Neural progenitor cell (in vitro differentiated cells): ENCODE results near the gene VEZT.

Source experiments
- EZH2 ChIP-seq: fragments of 200-600 bp; sonication (generic); IDR thresholded peaks from 2 replicates; pipeline ENCODE4 v1.6.1; 2017; ENCODE audit warnings: antibody characterized with exemption, mild to moderate bottlenecking, moderate library complexity
- EZH2phosphoT487 ChIP-seq: fragments of 200-600 bp; sonication (generic); IDR thresholded peaks from 2 replicates; pipeline ENCODE4 v1.6.1; 2017; ENCODE audit warnings: antibody characterized with exemption

DNA sequence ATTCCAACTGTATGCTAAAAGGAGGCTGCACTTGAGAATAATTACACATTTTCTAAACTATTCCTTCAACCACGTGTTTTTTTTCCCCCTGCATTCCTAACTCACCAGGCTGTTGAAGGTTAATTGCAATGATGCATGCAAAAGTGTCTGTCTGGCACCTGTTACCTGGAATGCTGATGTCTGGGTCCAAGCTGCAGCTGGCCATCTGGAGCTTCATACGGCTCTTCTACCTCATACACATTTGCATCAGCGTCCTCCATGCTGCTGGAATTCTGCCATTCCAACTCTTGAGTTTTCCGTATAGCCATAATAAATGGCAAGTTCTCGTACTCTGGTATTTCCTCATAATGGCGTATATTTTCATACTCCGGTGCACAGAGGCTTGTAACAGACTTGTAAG lies 8.9 kb upstream of the VEZT start:
- TF ChIP-seq EZH2phosphoT487 (no peak), EZH2 (no peak)
